Measurements from ENCODE around the gene SARDH.

The SARDH gene

DNA sequence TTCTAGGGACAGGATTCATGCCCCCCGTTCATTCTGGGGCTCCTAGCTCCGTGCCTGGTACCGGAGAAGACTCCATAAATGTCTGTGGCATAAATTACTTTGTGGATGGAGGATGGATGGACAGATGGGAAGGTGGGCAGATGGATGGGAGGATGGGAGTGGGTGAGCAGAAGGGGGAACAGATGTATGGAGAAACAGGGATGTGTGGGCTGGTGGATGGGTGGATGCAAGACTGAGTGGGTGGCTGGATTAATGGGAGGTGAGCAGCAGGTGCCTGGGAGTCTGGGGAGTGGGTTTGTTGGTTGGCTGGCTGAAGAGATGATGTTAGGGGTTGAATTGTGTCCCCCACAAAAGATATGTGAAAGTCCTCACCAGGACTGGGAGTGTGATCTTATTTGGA is 43.5 kb downstream of the SARDH start:
- H3K4me3 ChIP-seq (replicated peaks; ENCODE audit: low read depth, low read length) = no peak overlapping the region
- no peak for DNase-seq (ENCODE audit: low read depth)
- TF ChIP-seq, protein P1, sequence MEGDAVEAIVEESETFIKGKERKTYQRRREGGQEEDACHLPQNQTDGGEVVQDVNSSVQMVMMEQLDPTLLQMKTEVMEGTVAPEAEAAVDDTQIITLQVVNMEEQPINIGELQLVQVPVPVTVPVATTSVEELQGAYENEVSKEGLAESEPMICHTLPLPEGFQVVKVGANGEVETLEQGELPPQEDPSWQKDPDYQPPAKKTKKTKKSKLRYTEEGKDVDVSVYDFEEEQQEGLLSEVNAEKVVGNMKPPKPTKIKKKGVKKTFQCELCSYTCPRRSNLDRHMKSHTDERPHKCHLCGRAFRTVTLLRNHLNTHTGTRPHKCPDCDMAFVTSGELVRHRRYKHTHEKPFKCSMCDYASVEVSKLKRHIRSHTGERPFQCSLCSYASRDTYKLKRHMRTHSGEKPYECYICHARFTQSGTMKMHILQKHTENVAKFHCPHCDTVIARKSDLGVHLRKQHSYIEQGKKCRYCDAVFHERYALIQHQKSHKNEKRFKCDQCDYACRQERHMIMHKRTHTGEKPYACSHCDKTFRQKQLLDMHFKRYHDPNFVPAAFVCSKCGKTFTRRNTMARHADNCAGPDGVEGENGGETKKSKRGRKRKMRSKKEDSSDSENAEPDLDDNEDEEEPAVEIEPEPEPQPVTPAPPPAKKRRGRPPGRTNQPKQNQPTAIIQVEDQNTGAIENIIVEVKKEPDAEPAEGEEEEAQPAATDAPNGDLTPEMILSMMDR (IDR thresholded peaks at IDR 0.05; ENCODE audit: low read length, missing control alignments) = no peak

DNA sequence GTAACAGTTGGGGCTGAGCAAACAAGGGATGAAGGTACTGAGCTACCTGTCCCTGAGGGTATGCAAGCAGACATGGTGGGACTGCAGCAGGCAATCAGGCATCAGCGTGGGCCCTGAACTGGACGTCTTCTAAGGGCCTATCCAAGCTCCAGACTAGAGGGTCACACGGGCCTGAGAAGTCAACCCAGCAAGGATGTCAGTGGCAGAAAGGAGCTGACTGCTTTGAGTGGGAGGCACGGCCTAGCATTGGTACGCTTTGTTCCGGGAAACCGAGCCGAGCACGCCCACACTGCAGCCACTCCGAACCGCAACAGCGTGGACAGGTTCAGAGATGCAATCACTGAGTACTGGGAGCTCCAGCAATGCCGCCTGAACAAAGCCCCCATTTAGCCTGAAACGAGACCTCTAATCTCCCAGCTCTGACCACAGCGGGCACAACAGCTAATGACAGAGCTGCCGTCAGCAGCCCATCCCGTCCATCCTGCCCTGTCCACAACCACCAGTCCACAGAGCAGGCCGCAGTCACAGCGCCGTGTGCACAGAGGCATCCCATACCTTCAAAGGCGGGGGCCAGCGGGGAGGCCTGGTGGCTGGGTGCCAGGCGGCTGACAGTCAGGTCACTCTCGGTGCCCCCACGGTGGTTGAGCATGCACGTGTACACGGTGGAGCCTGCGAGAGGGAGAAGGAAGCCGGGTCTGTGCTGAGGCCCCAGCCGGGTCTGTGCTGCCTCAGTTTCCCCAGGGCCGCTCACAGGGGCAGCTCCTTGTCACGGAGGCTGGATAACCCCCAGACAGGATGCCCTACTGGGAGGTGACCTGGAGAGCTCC is 44.2 kb downstream of the SARDH start:
- no peak for DNase-seq (ENCODE audit: low read depth)
- no peak overlapping the region for H3K4me3 ChIP-seq (replicated peaks; ENCODE audit: low read depth, low read length)
- TF ChIP-seq, protein P1 (IDR thresholded peaks at IDR 0.05; ENCODE audit: low read length, missing control alignments) = no peak

DNA sequence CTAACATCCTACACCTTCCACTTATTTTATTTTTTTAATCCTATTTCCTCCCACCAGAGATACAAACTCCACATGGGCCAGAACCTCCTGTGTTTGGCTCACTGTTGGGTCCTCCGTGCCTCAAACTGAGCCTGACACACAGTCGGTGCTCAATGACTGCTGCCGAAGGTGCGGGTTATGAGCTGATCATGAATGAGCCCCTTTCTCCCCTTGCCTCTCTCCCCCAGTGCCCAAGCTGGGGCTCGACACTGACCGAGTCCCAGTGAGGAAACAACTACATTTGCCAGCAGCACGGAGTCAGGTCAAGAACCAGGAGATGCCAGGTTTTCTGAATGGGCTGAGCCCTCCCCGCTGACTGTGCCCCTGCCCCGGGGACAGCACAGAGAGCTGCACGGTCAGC is 45.0 kb downstream of the SARDH start:
- no peak for DNase-seq (ENCODE audit: low read depth)
- TF ChIP-seq, protein P1 (IDR thresholded peaks at IDR 0.05; ENCODE audit: low read length, missing control alignments) = no peak
- no peak overlapping the region for H3K4me3 ChIP-seq (replicated peaks; ENCODE audit: low read depth, low read length)

DNA sequence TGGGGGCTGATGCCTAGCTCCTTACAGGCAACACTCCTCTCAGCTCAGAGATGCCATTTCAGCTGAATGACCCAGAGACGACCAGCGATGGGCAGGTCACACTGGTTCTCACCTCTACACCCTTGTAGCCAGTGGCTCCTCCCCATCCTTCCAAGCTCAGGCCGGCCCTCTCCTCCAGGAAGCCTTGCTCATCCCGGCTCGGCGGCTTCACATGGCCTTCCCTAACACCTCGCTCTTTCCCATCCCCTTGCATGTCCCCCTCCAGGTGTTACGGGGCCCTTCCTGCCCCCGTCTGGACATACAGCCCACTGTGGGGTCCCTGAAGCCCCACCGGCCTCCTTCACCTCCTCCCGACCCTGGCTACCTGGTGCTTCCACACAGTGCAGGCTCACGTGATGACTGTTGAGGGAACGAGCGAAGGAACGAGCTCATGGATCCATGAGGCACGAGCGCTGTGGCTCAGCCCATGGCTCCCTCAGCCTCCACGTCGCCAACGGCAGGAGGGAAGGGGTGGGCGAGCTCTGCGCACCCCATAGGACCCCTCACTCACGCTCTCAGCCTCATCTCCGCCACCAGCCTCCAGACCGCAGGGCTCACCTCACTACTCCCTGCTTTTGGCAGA is 45.7 kb downstream of the SARDH start:
- H3K4me3 ChIP-seq (replicated peaks; ENCODE audit: low read depth, low read length) = no peak overlapping the region
- TF ChIP-seq, protein P1 (IDR thresholded peaks at IDR 0.05; ENCODE audit: low read length, missing control alignments) = no peak
- DNase-seq (ENCODE audit: low read depth) = no peak

DNA sequence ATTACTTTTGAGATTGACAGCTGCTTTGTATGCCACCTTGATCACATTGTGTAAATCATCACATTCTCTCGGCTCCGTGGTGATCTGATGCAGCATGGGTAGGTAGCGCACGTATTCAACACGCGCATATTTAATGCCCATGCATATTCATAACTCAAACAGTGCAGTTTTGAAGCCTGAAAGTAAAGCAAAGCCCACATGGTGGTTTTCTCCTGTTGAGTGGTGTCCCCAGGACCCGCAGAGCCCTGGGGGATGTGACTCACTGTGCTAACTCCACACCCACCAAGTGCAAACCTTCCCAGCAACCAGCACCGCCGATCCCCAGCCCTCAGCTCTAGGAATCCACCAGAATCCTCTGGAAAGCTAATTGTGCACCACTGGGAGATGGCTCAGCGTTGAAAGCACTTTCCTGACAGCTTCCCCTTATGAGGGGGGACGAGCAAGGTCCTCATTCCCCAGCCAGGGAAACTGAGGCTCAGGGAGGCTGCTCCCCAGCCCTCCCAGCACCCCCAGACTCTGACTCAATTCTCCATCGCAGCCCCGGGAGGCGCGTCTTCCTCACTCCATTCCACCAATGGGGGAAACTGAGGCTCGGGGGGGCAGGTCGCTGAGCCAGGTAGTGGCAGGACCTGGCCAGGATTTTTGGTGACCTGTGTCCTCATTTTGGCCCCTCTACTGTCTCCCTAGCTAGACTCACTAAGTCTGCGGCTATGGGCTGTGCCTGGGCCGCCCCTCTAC is 46.4 kb downstream of the SARDH start:
- H3K4me3 ChIP-seq (replicated peaks; ENCODE audit: low read depth, low read length) = no peak overlapping the region
- DNase-seq (ENCODE audit: low read depth) = no peak
- TF ChIP-seq, protein P1 (IDR thresholded peaks at IDR 0.05; ENCODE audit: low read length, missing control alignments) = no peak

DNA sequence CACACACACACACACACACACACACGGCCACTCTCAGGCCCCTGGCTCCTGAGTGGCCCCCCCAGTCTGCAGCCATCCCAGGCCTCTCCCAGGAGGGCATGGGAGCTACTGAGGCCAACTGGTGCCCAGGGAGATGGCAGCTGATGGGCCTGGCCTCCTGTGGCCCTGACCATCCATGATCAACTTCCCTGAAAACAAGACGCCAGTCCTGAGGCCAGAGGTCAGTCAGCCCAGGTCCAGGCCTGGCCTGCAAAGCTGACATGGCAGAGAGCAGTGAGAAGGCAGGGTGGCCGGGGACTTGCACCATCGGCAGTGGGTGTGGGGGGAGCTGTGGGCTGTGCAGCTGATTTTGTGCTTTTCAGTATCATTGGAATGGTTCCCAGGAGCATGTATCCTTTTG is 47.0 kb downstream of the SARDH start:
- TF ChIP-seq, protein P1 (IDR thresholded peaks at IDR 0.05; ENCODE audit: low read length, missing control alignments) = no peak
- no peak for DNase-seq (ENCODE audit: low read depth)
- no peak overlapping the region for H3K4me3 ChIP-seq (replicated peaks; ENCODE audit: low read depth, low read length)

Data from fibroblast of pulmonary artery (primary cell).